ENCODE results near the gene ATXN2.

- TF ChIP-seq POLR2A (IDR thresholded peaks at IDR 0.05), result no peak
- TF ChIP-seq CTCF (IDR thresholded peaks at IDR 0.05), result no peak
Observed at GRCh38 chr12:111404362-111405148, 194.6 kb downstream of the ATXN2 start.

Measured in thyroid gland (tissue), 4 donors.